ENCODE results near the gene GCFC2. TPM values are rescaled to one million over a fixed set of nuclear protein-coding genes. Genes with fewer than 3 reads are reported as not detected.

GCFC2 gene
- total RNA-seq, 2 experiments from 2014 or later, result 23.1 to 25.4 TPM

- Mint-ChIP-seq H3K4me1 (no peaks in the 10 kb centered on the region), H3K27me3 (peaks cover 14% of the 10 kb centered on the region), H3K4me3 (no peak overlapping the region), H3K36me3 (ENCODE audit: low read depth) (no peaks in the 10 kb centered on the region), H3K27ac (no peak overlapping the region), H3K9me3 (no peaks in the 10 kb centered on the region)
- POLR2A ChIA-PET, result no interaction called here
- CTCF ChIA-PET, result no interaction called here
- no peak for DNase-seq
These were observed 97.9 kb downstream of the GCFC2 start for GRCh38 chr2:75612862-75613243.

Other genes starting within 250 kb of the GCFC2 start
- gene EVA1A, start 150.0 kb downstream of the GCFC2 start, total RNA-seq, result under 1 TPM in 1 of 2 experiments, not detected in 1; 0.17 TPM
- gene MRPL19, start 64.1 kb downstream of the GCFC2 start, total RNA-seq, result 10 to 100 TPM; 33.9 to 38.3 TPM